ENCODE results near the gene TMIE. TPM values are rescaled to one million over a fixed set of nuclear protein-coding genes. Genes with fewer than 3 reads are reported as not detected.

Gene TMIE
- total and polyA plus RNA-seq, 10 of the 15 experiments (the other 5 are each of a cell fraction or from before 2014, with no cell fraction given): not detected

DNA sequence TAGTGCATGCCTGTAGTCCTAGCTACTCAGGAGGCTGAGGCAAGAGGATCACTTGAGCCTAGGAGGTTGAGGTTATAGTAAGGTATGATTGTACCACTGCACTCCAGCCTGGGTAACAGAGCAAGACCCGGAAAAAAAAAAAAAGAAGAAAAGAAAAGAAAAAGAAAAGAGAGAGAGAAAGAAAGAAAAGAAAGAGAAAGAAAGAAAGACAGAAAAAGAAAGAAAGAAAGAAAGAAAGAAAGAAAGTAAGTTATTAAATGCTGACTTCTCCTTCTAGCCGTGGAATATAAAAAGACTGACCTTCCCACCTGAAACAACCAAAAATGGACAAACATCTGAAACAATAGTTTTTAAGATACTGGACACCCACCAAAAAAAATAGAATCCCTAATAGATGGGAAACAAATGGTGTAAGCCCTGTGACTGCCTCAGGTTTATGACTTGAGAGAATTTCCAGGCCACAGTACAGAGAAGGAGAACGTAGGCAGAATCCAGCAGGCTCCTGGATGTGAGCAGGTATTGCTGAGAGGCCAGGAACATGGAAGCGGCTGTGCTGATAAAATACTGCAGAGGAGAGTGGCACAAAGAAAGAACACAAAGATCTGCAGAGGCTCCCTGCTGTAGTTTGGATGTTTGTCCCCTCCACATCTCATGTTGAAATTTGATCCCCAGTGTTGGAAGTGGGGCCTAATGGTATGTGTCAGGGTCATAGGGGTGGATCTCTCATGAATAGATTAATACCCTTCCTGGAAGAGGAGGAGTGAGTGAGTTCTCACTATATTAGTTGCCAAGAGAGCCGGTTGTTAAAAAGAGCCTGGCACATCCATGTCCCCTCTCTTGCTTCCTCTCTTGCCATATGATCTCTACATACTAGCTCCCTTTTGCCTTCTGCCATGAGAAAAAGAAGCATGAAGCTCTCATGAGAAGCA is 58.3 kb downstream of the TMIE start:
- ChIA-PET RAD21 (ENCODE audit: unreplicated experiment) (no interaction called here), CTCF (interaction anchor here (0.6 kb wide), 1 partner anchor 88 kb away, joined by 3 read pairs; no protein-coding TSS in a partner anchor), SMC1A (ENCODE audit: uncharacterized antibody, unreplicated experiment) (interaction anchor here (1.1 kb wide), 1 partner anchor 9 kb away, joined by 5 read pairs; no protein-coding TSS in a partner anchor), POLR2A (no interaction called here)
- H3K9me3 ChIP-seq (replicated peaks; ENCODE audit: control insufficient read depth, insufficient read depth, low read length): peaks cover 2% of the 10 kb centered on the region; the same call in 2 of the 3 replicates
- ATAC-seq: no peak
- TF ChIP-seq CEBPZ (IDR thresholded peaks at IDR 0.05; ENCODE audit: low read depth, low read length) (no peak), ZNF24 (IDR thresholded peaks at IDR 0.05) (no peak), TCF12 (IDR thresholded peaks at IDR 0.05; ENCODE audit: low read depth, low read length) (no peak), HDGF (IDR thresholded peaks at IDR 0.05) (no peak), RELB (IDR thresholded peaks at IDR 0.05; ENCODE audit: low read depth) (no peak), MTA2 (IDR thresholded peaks at IDR 0.05; ENCODE audit: low read depth) (no peak), SREBF2 (IDR thresholded peaks at IDR 0.05; ENCODE audit: low read length) (no peak), SREBF1 (IDR thresholded peaks at IDR 0.05; ENCODE audit: low read length) (no peak)
- TF ChIP-seq, protein P1, sequence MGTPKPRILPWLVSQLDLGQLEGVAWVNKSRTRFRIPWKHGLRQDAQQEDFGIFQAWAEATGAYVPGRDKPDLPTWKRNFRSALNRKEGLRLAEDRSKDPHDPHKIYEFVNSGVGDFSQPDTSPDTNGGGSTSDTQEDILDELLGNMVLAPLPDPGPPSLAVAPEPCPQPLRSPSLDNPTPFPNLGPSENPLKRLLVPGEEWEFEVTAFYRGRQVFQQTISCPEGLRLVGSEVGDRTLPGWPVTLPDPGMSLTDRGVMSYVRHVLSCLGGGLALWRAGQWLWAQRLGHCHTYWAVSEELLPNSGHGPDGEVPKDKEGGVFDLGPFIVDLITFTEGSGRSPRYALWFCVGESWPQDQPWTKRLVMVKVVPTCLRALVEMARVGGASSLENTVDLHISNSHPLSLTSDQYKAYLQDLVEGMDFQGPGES (IDR thresholded peaks at IDR 0.05): no peak
- TF ChIP-seq, protein P2, sequence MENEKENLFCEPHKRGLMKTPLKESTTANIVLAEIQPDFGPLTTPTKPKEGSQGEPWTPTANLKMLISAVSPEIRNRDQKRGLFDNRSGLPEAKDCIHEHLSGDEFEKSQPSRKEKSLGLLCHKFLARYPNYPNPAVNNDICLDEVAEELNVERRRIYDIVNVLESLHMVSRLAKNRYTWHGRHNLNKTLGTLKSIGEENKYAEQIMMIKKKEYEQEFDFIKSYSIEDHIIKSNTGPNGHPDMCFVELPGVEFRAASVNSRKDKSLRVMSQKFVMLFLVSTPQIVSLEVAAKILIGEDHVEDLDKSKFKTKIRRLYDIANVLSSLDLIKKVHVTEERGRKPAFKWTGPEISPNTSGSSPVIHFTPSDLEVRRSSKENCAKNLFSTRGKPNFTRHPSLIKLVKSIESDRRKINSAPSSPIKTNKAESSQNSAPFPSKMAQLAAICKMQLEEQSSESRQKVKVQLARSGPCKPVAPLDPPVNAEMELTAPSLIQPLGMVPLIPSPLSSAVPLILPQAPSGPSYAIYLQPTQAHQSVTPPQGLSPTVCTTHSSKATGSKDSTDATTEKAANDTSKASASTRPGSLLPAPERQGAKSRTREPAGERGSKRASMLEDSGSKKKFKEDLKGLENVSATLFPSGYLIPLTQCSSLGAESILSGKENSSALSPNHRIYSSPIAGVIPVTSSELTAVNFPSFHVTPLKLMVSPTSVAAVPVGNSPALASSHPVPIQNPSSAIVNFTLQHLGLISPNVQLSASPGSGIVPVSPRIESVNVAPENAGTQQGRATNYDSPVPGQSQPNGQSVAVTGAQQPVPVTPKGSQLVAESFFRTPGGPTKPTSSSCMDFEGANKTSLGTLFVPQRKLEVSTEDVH (IDR thresholded peaks at IDR 0.05; ENCODE audit: low read depth, partially characterized antibody): no peak
- H2AFZ ChIP-seq (ENCODE audit: control insufficient read depth, low read depth, low read length): no peak overlapping the region
- H3K4me1 ChIP-seq (ENCODE audit: control insufficient read depth, insufficient read depth, low read length): no peaks in the 10 kb centered on the region
- no peaks in the 10 kb centered on the region for H3K36me3 ChIP-seq (ENCODE audit: control insufficient read depth in 2 of 2, insufficient read depth in 2 of 2, low read length in 1 of 2)
- no peak for FAIRE-seq
- no peak for DNase-seq (ENCODE audit: low read depth, low spot score)
- no peak overlapping the region for H3K27ac ChIP-seq (ENCODE audit: control insufficient read depth, insufficient read depth)
- intact Hi-C loops (cut with micrococcal nuclease; ENCODE audit: unreplicated experiment): no loop called here
- H3K9ac ChIP-seq (ENCODE audit: control insufficient read depth, insufficient read depth, low read length): no peak overlapping the region
- no peaks in the 10 kb centered on the region for H4K20me1 ChIP-seq (ENCODE audit: control insufficient read depth, insufficient read depth)
- no peaks in the 10 kb centered on the region for H3K79me2 ChIP-seq (ENCODE audit: control insufficient read depth, insufficient read depth, low read length)
- BruUV-seq (replicated peaks): no TSS peak
- 51% methylated on average over 4 of the region's 5 CpGs for WGBS (ENCODE audit: insufficient coverage, insufficient replicate concordance, low lambda C conversion rate, missing lambda C conversion rate)
- no peak overlapping the region for H3K4me2 ChIP-seq (ENCODE audit: control insufficient read depth, insufficient read depth)
- no peak overlapping the region for H3K4me3 ChIP-seq
- H3K27me3 ChIP-seq (replicated peaks in 1 of 2; ENCODE audit: control insufficient read depth in 2 of 2, insufficient read depth in 2 of 2, low read length in 1 of 2): no peaks in the 10 kb centered on the region
- in situ Hi-C loops (cut with MboI): no loop called here

Data from GM12878 (cell line).